AG09319 (cell line): ENCODE data around the gene TFPI.
"Not testable (repeated sequence)": the region's sequence is repeated elsewhere in the genome, so short reads cannot be mapped to it uniquely, and the experiment has no call there.

Experiments used
- DNase-seq: peaks from one replicate; pipeline ENCODE4 v3.0.0-alpha.2; 2010; ENCODE audit warnings: low read depth; ENCODE audit errors: extremely low read depth
- TF ChIP-seq, protein P1 (sequence below): IDR thresholded peaks from 2 replicates; pipeline ENCODE4 v1.5.1; 2011; ENCODE audit warnings: low read depth, mild to moderate bottlenecking, inconsistent platforms, low read length, moderate library complexity

TFPI gene

DNA sequence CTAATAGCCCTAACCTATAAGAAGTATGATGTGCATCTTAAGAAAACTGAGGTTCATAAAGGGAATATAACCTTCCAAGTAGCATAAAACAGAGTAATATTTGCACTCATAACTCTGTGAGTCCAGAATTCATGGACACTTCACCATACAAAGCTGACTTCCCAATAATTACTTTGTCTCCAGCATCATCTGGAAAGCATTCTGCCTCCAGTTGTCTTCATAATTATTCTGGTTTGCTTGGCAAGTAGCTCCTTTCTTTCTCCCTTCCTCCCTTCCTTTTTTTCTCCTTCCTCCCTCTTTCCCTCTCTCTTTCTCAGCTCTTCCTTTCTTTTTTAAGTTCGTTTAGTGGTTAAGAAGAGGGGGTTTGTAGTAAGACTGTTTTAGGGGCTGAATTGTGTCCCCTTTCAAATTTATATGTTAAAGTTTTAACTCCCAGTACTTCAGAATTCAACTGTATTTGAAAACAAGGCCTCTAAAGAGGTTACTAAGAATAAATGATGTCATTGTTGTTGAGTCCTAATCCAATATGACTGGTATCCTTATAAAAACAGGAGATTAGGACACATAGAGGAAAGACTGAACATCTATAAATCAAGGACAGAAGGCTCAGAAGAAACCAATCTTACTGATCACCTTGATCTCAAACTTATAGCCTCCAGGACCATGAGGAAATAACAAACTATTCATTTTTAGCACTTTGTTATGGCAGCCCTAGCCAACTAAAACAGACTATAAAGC lies 28.9 kb downstream of the TFPI start:
- TF ChIP-seq, protein P1, sequence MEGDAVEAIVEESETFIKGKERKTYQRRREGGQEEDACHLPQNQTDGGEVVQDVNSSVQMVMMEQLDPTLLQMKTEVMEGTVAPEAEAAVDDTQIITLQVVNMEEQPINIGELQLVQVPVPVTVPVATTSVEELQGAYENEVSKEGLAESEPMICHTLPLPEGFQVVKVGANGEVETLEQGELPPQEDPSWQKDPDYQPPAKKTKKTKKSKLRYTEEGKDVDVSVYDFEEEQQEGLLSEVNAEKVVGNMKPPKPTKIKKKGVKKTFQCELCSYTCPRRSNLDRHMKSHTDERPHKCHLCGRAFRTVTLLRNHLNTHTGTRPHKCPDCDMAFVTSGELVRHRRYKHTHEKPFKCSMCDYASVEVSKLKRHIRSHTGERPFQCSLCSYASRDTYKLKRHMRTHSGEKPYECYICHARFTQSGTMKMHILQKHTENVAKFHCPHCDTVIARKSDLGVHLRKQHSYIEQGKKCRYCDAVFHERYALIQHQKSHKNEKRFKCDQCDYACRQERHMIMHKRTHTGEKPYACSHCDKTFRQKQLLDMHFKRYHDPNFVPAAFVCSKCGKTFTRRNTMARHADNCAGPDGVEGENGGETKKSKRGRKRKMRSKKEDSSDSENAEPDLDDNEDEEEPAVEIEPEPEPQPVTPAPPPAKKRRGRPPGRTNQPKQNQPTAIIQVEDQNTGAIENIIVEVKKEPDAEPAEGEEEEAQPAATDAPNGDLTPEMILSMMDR, result no peak
- no peak for DNase-seq

DNA sequence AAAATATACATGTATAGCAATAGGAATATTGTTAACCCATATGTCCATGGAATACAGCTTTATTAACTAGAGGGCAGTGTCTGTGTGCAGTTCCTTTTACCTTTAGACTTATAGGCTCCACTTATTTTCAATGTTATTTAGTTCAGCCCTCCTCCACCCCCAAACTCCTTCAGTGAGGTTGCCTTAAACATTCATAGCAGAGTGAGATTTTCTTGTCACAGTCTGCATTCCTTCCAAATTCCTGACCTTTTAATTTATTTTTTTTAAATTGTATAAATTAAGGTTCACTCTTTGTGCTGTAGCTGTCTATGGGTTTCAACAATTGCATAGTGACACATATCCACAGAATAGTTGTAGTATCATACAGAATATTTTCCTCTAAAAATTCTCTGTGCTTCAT lies 30.9 kb downstream of the TFPI start:
- TF ChIP-seq, protein P1, result no peak
- DNase-seq, result no peak

DNA sequence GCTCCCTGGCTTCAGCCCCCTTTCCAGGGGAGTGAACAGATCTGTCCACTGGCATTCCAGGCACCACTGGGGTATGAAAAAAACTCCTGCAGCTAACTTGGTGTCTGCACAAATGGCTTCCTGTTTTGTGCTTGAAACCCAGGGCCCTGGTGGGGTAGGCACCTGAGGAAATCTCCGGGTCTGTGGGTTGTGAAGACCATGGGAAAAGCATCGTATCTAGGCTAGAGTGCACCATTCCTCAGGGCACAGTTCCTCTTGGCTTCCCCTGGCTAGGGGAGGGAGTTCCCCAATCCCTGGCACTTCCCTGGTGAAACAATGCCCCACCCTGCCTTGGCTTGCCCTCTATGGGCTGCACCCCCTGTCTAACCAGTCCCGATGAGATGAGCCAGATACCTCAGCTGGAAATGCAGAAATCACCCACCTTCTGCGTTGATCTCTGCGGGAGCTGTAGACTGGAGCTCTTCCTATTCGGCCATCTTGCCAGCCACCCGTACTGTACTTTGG lies 34.1 kb downstream of the TFPI start:
- TF ChIP-seq, protein P1, result no peak
- DNase-seq, result no peak

DNA sequence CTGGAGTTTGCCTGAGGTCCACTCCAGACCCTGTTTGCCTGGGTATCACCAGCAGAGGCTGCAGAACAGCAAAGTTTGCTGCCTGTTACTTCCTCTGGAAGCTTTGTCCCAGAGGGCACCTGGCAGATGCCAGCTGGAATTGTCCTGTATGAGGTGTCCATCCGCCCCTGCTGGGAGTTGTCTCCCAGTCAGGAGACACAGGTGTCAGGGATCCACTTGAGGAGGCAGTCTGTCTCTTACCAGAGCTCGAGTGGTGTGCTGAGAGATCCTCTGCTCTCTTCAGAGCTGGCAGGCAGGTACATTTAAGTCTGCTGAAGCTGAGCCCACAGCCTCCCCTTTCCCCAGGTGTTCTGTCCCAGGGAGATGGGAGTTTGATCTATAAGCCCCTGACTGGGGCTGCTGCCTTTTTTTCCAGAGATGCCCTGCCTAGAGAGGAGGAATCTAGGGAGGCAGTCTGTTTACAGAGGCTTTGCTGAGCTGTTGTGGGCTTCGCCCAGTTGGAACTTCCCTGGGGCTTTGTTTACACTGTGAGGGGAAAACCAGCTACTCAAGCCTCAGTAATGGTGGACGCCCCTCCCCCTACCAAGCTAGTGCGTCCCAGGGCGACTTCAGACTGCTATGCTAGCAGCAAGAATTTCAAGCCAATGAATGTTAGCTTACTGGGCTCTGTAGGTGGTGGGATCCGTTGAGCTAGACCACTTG lies 34.7 kb downstream of the TFPI start:
- TF ChIP-seq, protein P1, result no peak
- DNase-seq, result no peak

DNA sequence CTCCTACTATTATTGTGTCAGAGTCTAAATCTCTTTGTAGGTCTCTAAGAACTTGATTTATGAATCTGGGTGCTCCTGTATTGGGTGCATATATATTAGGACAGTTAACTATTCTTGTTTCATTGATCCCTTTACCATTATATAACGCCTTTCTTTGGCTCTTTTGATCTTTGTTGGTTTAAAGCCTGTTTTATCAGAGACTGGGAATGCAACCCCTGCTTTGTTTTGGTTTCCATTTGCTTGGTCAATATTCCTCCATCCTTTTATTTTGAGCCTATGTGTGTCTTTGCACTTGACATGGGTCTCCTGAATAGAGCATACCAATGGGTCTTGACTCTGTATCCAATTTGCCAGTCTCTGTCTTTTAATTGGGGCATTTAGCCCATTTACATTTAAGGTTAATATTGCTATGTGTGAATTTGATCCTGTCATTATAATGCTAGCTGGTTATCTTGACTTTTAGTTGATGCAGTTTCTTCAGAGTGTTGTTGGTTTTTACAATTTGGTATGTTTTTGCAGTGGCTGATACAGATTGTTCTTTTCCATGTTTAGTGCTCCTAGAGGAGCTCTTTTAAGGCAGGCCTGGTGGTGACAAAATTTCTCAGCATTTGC lies 36.4 kb downstream of the TFPI start:
- DNase-seq, result not testable (repeated sequence)

DNA sequence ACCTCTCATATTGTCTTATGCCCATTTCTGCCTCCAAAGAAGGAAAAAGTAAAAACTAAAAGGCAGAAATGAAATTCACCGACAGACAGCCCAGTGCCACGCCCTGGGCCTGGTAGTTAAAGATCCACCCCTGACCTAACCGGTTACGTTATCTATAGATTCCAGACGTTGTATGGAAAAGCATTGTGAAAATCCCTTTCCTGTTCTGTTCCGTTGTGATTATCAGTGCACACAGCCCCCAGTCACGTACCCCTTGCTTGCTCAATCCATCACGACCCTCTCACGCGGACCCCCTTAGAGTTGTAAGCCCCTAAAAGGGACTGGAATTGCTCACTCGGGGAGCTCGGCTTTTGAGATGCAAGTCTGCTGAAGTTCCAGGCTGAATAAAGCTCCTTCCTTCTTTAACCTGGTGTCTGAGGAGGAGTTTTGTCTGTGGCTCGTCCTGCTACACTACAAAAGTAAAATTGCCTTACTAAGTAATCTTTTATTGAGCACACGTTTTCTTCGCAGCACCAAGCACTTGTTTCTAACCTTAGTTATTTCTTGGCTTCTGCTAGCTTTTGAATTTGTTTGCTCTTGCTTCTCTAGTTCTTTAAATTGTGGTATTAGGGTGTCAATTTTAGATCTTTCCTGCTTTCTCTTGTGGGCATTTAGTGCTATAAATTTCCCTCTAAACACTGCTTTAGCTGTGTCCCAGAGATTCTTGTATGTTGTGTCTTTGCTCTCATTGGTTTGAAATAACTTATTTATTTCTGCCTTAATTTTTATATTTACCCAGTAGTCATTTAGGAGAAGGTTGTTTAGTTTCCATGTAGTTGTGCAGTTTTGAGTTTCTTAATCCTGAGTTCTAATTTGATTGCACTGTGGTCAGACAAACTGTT lies 37.4 kb downstream of the TFPI start:
- DNase-seq, result not testable (repeated sequence)

DNA sequence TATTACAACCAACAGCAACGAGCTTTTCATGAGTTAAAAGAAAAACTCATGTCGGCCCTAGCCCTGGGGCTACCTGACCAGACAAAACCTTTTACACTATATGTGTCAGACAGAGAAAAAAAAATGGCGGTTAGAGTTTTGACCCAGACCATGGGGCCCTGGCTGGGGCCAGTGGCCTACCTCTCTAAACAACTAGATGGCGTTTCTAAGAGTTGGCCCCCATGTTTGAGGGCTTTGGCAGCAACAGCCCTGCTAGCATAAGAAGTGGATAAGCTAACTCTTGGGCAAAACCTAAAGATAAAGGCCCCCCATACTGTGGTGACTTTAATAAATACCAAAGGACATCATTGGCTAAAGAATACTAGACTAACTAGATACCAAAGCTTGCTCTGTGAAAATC lies 39.3 kb downstream of the TFPI start:
- TF ChIP-seq, protein P1, result no peak
- no peak for DNase-seq

DNA sequence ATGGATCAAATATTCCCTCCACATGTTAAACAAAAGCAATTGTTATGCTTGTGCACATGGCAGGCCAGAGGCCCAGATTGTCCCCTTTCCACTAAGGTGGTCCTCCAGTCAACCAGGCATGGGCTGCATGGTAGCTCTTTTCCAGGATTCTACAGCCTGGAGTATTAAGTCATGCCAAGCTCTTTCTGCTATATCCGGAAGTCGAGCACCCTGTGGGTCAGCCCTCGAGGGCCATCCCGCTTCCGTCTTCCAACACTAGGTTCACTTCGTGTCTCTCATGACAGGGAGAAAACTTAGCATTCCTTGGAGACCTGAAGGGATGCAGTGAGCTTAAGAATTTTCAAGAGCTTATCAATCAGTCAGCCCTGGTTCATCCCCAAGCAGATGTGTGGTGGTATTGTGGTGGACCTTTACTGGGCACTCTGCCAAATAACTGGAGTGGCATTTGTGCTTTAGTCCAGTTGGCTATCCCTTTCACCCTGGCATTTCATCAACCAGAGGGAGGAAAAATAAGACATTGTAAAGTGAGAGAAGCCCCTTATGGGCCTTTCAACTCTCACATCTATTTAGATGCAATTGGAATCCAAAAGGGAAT lies 39.9 kb downstream of the TFPI start:
- not testable (repeated sequence) for DNase-seq

DNA sequence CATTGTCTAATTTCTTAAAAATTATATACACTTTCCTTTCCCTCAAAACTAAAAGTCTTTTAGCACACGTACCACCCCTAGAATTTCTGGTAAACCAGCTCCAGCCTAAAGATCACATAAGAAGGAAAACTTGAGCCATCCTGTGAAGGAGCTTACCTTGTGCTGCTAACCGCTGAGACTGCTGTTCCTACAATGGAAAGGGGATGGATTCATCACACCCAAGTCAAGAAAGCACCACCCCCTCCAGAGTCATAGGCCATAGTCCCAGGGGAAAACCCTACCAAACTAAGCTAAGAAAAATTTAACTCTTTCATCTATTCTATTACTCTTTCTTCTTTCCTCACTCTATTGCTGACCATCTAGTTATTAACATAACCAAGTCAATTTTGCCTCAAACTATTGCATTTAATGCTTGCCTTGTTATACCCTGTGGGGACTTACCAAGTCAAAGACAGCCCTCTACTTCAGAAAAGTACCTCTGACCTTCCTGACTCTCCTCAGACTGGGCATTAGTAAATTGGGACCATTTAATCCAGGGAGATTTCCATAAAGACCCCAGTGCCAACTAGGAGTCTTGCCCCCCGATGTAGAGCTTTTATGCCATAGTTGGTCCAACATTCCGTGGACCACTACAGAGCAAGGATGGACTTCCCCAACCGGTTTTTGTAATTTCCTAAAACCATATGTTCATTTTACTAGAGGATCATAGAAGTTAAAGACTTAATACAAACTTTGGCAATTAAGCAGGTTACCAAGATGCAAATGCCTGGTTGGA lies 40.6 kb downstream of the TFPI start:
- not testable (repeated sequence) for DNase-seq
